GM12878 (cell line): ENCODE results near the gene SSBP1. TPM values are rescaled to one million over a fixed set of nuclear protein-coding genes. Genes with fewer than 3 reads are reported as not detected.

Source experiments
- ATAC-seq: fragments of 200-7000 bp; cut with Tn5 transposase; 3 replicates; pipeline ENCODE4 v1.9.1; 2020; ENCODE audit warnings: mild to moderate bottlenecking, moderate library complexity
- BruUV-seq: library from RNA; stranded (reverse); fragments of 400-500 nt; replicated peaks from 2 replicates; lab custom pipeline; 2021; lab: Mats Ljungman, UMichigan
- CTCF ChIA-PET: fragments of 300-600 bp; sonication (Branson Sonifier 250); formaldehyde crosslinking; extraction: SDS; loops from one replicate; lab custom pipeline; 2021; ENCODE audit warnings: inconsistent platforms; lab: Yijun Ruan, JAX
- POLR2A ChIA-PET: fragments of 350-600 bp; formaldehyde crosslinking; extraction: SDS; loops from one replicate; lab custom pipeline; 2021; ENCODE audit warnings: inconsistent platforms; lab: Charles Lee
- RAD21 ChIA-PET: fragments of 300-600 bp; sonication (Branson Sonifier 250); formaldehyde crosslinking; loops from one replicate; lab custom pipeline; 2023; ENCODE audit warnings: antibody characterized with exemption; ENCODE audit not compliant: unreplicated experiment; lab: Charles Lee
- SMC1A ChIA-PET: fragments of 300-600 bp; sonication (Branson Sonifier 250); formaldehyde crosslinking; loops from one replicate; lab custom pipeline; 2023; ENCODE audit not compliant: unreplicated experiment, uncharacterized antibody; lab: Charles Lee
- DNase-seq: peaks from one replicate; pipeline ENCODE4 v3.0.0-alpha.2; 2011; ENCODE audit warnings: low read depth, low spot score
- FAIRE-seq: peaks from 3 replicates; lab custom pipeline; 2011; peaks lifted over from hg19 to GRCh38; lab: Jason Lieb, UNC
- H2AFZ ChIP-seq: 2 replicates; pipeline ENCODE4 v1.6.0; 2011; ENCODE audit warnings: low read depth, low read length, control low read depth; ENCODE audit not compliant: control insufficient read depth
- H3K27ac ChIP-seq: 2 replicates; pipeline ENCODE4 v1.5.1; 2011; ENCODE audit warnings: control low read depth; ENCODE audit not compliant: control insufficient read depth, insufficient read depth
- H3K27me3 ChIP-seq, 2 experiments: replicated peaks in 1 of 2; 2 replicates each; pipeline versions ENCODE4 v1.6.0 to v1.6.1; 2011; ENCODE audit warnings: low read length in 1 of 2; ENCODE audit not compliant: control insufficient read depth in 2 of 2, insufficient read depth in 2 of 2
- H3K36me3 ChIP-seq, 2 experiments: 2 replicates each; pipeline ENCODE4 v1.5.1; 2011; ENCODE audit warnings: low read length in 1 of 2; ENCODE audit not compliant: control insufficient read depth in 2 of 2, insufficient read depth in 2 of 2
- H3K4me1 ChIP-seq: 2 replicates; pipeline ENCODE4 v1.6.1; 2011; ENCODE audit warnings: mild to moderate bottlenecking, low read length, moderate library complexity, mixed read lengths; ENCODE audit not compliant: control insufficient read depth, insufficient read depth
- H3K4me2 ChIP-seq: 2 replicates; pipeline ENCODE4 v1.6.0; 2011; ENCODE audit warnings: control low read depth; ENCODE audit not compliant: control insufficient read depth, insufficient read depth
- H3K4me3 ChIP-seq: fragments of 200-600 bp; sonication (generic); 2 replicates; pipeline ENCODE4 v1.5.1; 2016
- H3K79me2 ChIP-seq: 2 replicates; pipeline ENCODE4 v1.6.0; 2011; ENCODE audit warnings: low read length; ENCODE audit not compliant: control insufficient read depth, insufficient read depth
- H3K9ac ChIP-seq: 2 replicates; pipeline ENCODE4 v1.8.0; 2011; ENCODE audit warnings: low read length, control low read depth, mixed read lengths; ENCODE audit not compliant: control insufficient read depth, insufficient read depth
- H3K9me3 ChIP-seq: replicated peaks from 3 replicates; pipeline ENCODE4 v1.5.1; 2011; ENCODE audit warnings: mild to moderate bottlenecking, low read length; ENCODE audit not compliant: control insufficient read depth, insufficient read depth
- H4K20me1 ChIP-seq: 2 replicates; pipeline ENCODE4 v1.6.0; 2011; ENCODE audit not compliant: control insufficient read depth, insufficient read depth
- BCL11A ChIP-seq: IDR thresholded peaks from 2 replicates; pipeline ENCODE4 v1.6.1; 2011; ENCODE audit warnings: low read depth, low read length
- BCLAF1 ChIP-seq: fragments of 450-650 bp; IDR thresholded peaks from 2 replicates; pipeline ENCODE4 v1.6.1; 2017; ENCODE audit warnings: antibody characterized with exemption, mild to moderate bottlenecking, moderate library complexity
- CHD4 ChIP-seq: fragments of 200-600 bp; sonication (generic); IDR thresholded peaks from 2 replicates; pipeline ENCODE4 v1.6.1; 2016; ENCODE audit warnings: mild to moderate bottlenecking
- IKZF2 ChIP-seq, 2 experiments: fragments of 450-650 bp; IDR thresholded peaks; 2 replicates each; pipeline ENCODE4 v1.6.1; 2017; ENCODE audit warnings: mild to moderate bottlenecking in 2 of 2, moderate library complexity in 2 of 2
- MLLT1 ChIP-seq: fragments of 450-650 bp; IDR thresholded peaks from 2 replicates; pipeline ENCODE4 v1.6.1; 2016; ENCODE audit warnings: mild to moderate bottlenecking
- PAX8 ChIP-seq: fragments of 450-650 bp; IDR thresholded peaks from 2 replicates; pipeline ENCODE4 v1.6.1; 2017; ENCODE audit warnings: mild to moderate bottlenecking, moderate library complexity
- TBL1XR1 ChIP-seq: IDR thresholded peaks from 2 replicates; pipeline ENCODE4 v1.6.1; 2012; ENCODE audit warnings: low read depth, low read length, improper control_type of control experiment
- WRNIP1 ChIP-seq: IDR thresholded peaks from 2 replicates; pipeline ENCODE4 v1.6.1; 2011; ENCODE audit warnings: low read depth, low read length, improper control_type of control experiment, borderline replicate concordance
- WGBS: methylation state at CpG from one replicate; pipeline ENCODE4 v1.1.6; 2016; ENCODE audit warnings: low lambda C conversion rate; ENCODE audit not compliant: insufficient replicate concordance, insufficient coverage; ENCODE audit errors: missing lambda C conversion rate; 5-methylcytosine and 5-hydroxymethylcytosine counted together
- in situ Hi-C: fragments of 300-500 bp; cut with MboI; formaldehyde crosslinking; loops from 9 replicates; pipeline ENCODE4 v1.14.3; 2018; ENCODE audit warnings: mixed read lengths
- intact Hi-C: fragments of 100-400 bp; cut with micrococcal nuclease; formaldehyde crosslinking; loops from one replicate; pipeline ENCODE4 v1.14.2; 2022; ENCODE audit not compliant: unreplicated experiment
- polyA plus RNA-seq, 11 experiments: library from polyadenylated mRNA; depleted of rRNA in 4 of 11; unstranded in 6 of 11; stranded (reverse) in 5 of 11; fragments of >200 nt; fragmentation: Nextera tagmentation in 4 of 11; fragmentation: Illumina TruSeq in 1 of 11; extraction: Ambion mirVana in 4 of 11; extraction: Trizol in 1 of 11; gene quantifications; 1 replicate in 1 of 11; 2 replicates in 10 of 11; pipeline versions ENCODE4 v1.2.1 to v1.2.3, GENCODE V29; 2011 to 2016; ENCODE audit warnings: inconsistent platforms in 2 of 11, missing spikeins in 2 of 11, low read depth in 1 of 11
- total RNA-seq, 4 experiments: library from RNA; depleted of rRNA in 3 of 4; stranded (reverse); fragments of >200 nt in 3 of 4; fragmentation: Illumina TruSeq in 1 of 4; extraction: Trizol in 1 of 4; gene quantifications; 2 replicates each; pipeline versions ENCODE4 v1.2.1 to v1.2.3, GENCODE V29; 2013 to 2021

Gene SSBP1
- total and polyA plus RNA-seq, 10 of the 15 experiments (the other 5 are each of a cell fraction or from before 2014, with no cell fraction given), result 191 to 998 (median 418) TPM

GRCh38 chr7:141748396-141748795 is 10.2 kb downstream of the SSBP1 start:
- no peak overlapping the region for H2AFZ ChIP-seq
- peaks cover 5 to 34% of the 10 kb centered on the region in 2 experiments for H3K36me3 ChIP-seq
- DNase-seq (no peak), FAIRE-seq (no peak), ATAC-seq (no peak)
- SMC1A ChIA-PET, result interaction anchor here (1.2 kb wide), 1 partner anchor 93 kb away, joined by 3 read pairs; the partner anchor contains the start of gene PRSS37
- RAD21 ChIA-PET, result no interaction called here
- in situ Hi-C loops, result no loop called here
- no TSS peak for BruUV-seq
- no peaks in the 10 kb centered on the region for H3K4me1 ChIP-seq
- no peak overlapping the region for H3K27ac ChIP-seq
- no peak overlapping the region for H3K4me3 ChIP-seq
- no peaks in the 10 kb centered on the region for H4K20me1 ChIP-seq
- no peak overlapping the region for H3K4me2 ChIP-seq
- POLR2A ChIA-PET, result no interaction called here
- TF ChIP-seq WRNIP1 (no peak), TBL1XR1 (no peak), IKZF2 (IDR thresholded peaks at IDR 0.05) (no peak), BCLAF1 (no peak), CHD4 (no peak), BCL11A (no peak), PAX8 (no peak), MLLT1 (no peak)
- CTCF ChIA-PET, result interaction anchor here (0.6 kb wide), 1 partner anchor 237 kb away, joined by 3 read pairs; no protein-coding TSS in a partner anchor
- intact Hi-C loops, result no loop called here
- no peaks in the 10 kb centered on the region for H3K79me2 ChIP-seq
- 100% methylated on average over 2 of the region's 2 CpGs for WGBS
- no peaks in the 10 kb centered on the region for H3K27me3 ChIP-seq
- peaks cover 30% of the 10 kb centered on the region for H3K9me3 ChIP-seq
- no peak overlapping the region for H3K9ac ChIP-seq
